ENCODE data around the gene GTF2IRD2.
"Not testable (repeated sequence)": the region's sequence is repeated elsewhere in the genome, so short reads cannot be mapped to it uniquely, and the experiment has no call there.

GTF2IRD2 gene

GRCh38 chr7:74850833-74851721 lies at the start of gene GTF2IRD2:
GTF2IRD2 (minus strand) TSS chr7:74851605; CDS start chr7:74836378, 15,227 bp downstream.
- DNase-seq = not testable (repeated sequence)

- DNase-seq = peak; percentile 82
Measured at GRCh38 chr7:74890158-74891123, 39.0 kb upstream of the GTF2IRD2 start.

GRCh38 chr7:74889518-74890129 lies 38.2 kb upstream of the GTF2IRD2 start:
- DNase-seq = not testable (repeated sequence)

GRCh38 chr7:74885295-74885694 lies 33.9 kb upstream of the GTF2IRD2 start:
- DNase-seq = not testable (repeated sequence)

- DNase-seq = not testable (repeated sequence)
Measured at GRCh38 chr7:74882110-74882509, 30.7 kb upstream of the GTF2IRD2 start.

GRCh38 chr7:74874748-74875512 lies 23.5 kb upstream of the GTF2IRD2 start:
- not testable (repeated sequence) for DNase-seq

GRCh38 chr7:74874104-74874747 lies 22.8 kb upstream of the GTF2IRD2 start:
- DNase-seq = not testable (repeated sequence)

GRCh38 chr7:74872542-74872941 lies 21.1 kb upstream of the GTF2IRD2 start:
- not testable (repeated sequence) for DNase-seq

GRCh38 chr7:74865777-74866176 lies 14.4 kb upstream of the GTF2IRD2 start:
- not testable (repeated sequence) for DNase-seq

- not testable (repeated sequence) for DNase-seq
Measured at GRCh38 chr7:74849853-74850252, 1.6 kb downstream of the GTF2IRD2 start.

GRCh38 chr7:74830411-74830810 lies 21.0 kb downstream of the GTF2IRD2 start:
- not testable (repeated sequence) for DNase-seq

- DNase-seq = not testable (repeated sequence)
Measured at GRCh38 chr7:74829959-74830358, 21.4 kb downstream of the GTF2IRD2 start.

GRCh38 chr7:74821259-74821658 lies 30.1 kb downstream of the GTF2IRD2 start:
- not testable (repeated sequence) for DNase-seq

GRCh38 chr7:74820146-74820805 lies 31.1 kb downstream of the GTF2IRD2 start:
- not testable (repeated sequence) for DNase-seq

GRCh38 chr7:74815882-74816281 lies 35.5 kb downstream of the GTF2IRD2 start:
- DNase-seq = not testable (repeated sequence)

GRCh38 chr7:74798644-74799043 lies 52.8 kb downstream of the GTF2IRD2 start:
- not testable (repeated sequence) for DNase-seq

GRCh38 chr7:74797848-74798622 lies 53.4 kb downstream of the GTF2IRD2 start:
- DNase-seq = not testable (repeated sequence)

- not testable (repeated sequence) for DNase-seq
Measured at GRCh38 chr7:74789200-74789736, 62.1 kb downstream of the GTF2IRD2 start.

GRCh38 chr7:74788369-74789150 lies 62.8 kb downstream of the GTF2IRD2 start:
- peak; percentile 86 for DNase-seq

Measured in NCI-H1092 (cell line).